ENCODE results near the gene CHI3L1.

Gene CHI3L1

GRCh38 chr1:203151362-203152157, 34.9 kb downstream of the CHI3L1 start:
- H3K4me3 ChIP-seq (ENCODE audit: low read depth, low read length) = no peak overlapping the region
- no peak for DNase-seq (ENCODE audit: low read depth)
- in situ Hi-C loops (cut with HindIII; ENCODE audit: low sequenced_read_pairs) = no loop called here
- TF ChIP-seq, protein P1, sequence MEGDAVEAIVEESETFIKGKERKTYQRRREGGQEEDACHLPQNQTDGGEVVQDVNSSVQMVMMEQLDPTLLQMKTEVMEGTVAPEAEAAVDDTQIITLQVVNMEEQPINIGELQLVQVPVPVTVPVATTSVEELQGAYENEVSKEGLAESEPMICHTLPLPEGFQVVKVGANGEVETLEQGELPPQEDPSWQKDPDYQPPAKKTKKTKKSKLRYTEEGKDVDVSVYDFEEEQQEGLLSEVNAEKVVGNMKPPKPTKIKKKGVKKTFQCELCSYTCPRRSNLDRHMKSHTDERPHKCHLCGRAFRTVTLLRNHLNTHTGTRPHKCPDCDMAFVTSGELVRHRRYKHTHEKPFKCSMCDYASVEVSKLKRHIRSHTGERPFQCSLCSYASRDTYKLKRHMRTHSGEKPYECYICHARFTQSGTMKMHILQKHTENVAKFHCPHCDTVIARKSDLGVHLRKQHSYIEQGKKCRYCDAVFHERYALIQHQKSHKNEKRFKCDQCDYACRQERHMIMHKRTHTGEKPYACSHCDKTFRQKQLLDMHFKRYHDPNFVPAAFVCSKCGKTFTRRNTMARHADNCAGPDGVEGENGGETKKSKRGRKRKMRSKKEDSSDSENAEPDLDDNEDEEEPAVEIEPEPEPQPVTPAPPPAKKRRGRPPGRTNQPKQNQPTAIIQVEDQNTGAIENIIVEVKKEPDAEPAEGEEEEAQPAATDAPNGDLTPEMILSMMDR (IDR thresholded peaks at IDR 0.05; ENCODE audit: low read depth, low read length, missing control alignments) = no peak

DNA sequence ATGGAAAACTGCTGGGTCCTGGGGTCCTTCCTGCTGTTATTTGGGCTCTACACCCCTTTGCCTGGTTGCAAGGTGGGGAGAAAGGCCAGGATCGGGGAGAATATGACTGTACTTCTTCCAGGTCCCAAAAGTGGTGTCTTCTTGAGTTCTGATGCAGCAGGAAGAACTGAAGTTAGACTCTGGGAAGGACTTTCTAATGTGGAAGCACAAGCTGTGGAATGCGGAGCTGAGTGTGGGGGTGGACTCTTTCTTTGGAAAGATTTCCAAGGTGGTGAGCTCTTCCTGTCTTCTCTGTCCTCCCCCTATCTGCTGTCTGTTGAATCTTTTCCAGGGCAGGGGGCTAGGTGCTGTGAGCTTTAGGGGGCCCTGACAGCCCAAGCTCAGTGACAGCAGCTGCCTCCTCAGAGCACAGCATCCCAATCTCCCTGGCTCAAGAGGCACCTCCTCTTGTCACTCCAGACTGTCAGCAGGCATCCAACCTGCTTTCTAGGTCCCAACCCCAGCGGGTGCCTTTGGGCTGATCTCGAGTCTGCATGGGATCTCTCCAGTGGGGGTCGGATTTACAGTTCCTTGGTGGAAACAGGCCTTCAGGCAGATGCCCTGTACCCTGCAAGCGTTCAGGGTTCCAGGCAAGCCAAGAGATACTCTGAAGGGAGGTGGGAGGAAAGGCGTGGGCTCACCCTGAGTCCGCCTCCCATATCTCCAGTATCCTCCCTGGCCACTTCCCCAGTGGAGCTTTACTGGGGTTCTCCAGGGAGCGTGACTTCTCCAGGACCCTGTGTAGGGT, 35.8 kb downstream of the CHI3L1 start:
- TF ChIP-seq, protein P1 (IDR thresholded peaks at IDR 0.05; ENCODE audit: low read depth, low read length, missing control alignments) = no peak
- no peak for DNase-seq (ENCODE audit: low read depth)
- in situ Hi-C loops (cut with HindIII; ENCODE audit: low sequenced_read_pairs) = no loop called here
- no peak overlapping the region for H3K4me3 ChIP-seq (ENCODE audit: low read depth, low read length)

GRCh38 chr1:203149188-203149840, 37.2 kb downstream of the CHI3L1 start:
- no peak for DNase-seq (ENCODE audit: low read depth)

DNA sequence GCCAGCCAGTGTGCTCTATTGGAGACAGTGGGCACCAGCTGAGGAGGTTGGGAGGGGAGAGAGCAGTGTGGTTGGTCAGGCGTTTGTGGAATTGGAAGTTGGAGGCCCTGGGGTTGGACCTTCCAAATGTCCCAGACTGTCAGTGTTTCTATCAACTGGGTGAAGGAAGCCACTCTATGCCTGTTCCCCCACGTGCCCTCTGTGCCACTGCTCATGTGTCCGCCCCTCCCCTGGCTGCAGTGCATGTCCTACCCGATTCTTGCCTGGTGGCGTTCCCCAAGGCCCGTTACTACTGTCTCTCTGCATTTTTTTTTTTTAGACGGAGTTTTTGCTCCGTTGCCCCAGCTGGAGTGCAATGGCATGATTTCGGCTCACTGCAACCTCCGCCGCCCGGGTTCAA, 37.9 kb downstream of the CHI3L1 start:
- TF ChIP-seq, protein P1 (IDR thresholded peaks at IDR 0.05; ENCODE audit: low read depth, low read length, missing control alignments) = no peak
- in situ Hi-C loops (cut with HindIII; ENCODE audit: low sequenced_read_pairs) = no loop called here
- DNase-seq (ENCODE audit: low read depth) = no peak
- no peak overlapping the region for H3K4me3 ChIP-seq (ENCODE audit: low read depth, low read length)

More at GRCh38 chr1:203149188-203149840, 37.2 kb downstream of the CHI3L1 start:
- no peak overlapping the region for H3K4me3 ChIP-seq (ENCODE audit: low read depth, low read length)
- TF ChIP-seq, protein P1 (IDR thresholded peaks at IDR 0.05; ENCODE audit: low read depth, low read length, missing control alignments) = no peak
- in situ Hi-C loops (cut with HindIII; ENCODE audit: low sequenced_read_pairs) = no loop called here

DNA sequence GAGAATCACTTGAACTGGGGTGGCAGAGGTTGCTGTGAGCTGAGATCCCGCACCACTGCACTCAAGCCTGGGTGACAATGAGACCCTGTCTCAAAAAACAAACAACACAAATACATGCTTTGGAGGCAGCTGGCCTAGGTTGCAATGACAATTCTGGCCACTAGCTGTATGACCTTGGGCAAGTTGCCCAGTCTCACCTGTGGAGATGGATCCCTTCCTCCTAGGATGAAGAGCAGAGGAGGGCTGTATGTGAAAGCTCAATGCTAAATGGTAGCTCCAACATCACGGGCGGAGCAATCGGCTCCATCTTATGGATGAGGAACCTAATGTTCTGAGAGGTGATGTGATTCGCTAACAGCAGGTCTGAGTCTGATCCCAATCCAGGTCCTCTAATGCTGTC, 38.4 kb downstream of the CHI3L1 start:
- TF ChIP-seq, protein P1 (IDR thresholded peaks at IDR 0.05; ENCODE audit: low read depth, low read length, missing control alignments) = peak; percentile 38
- DNase-seq (ENCODE audit: low read depth) = no peak
- in situ Hi-C loops (cut with HindIII; ENCODE audit: low sequenced_read_pairs) = no loop called here
- H3K4me3 ChIP-seq (ENCODE audit: low read depth, low read length) = no peak overlapping the region

DNA sequence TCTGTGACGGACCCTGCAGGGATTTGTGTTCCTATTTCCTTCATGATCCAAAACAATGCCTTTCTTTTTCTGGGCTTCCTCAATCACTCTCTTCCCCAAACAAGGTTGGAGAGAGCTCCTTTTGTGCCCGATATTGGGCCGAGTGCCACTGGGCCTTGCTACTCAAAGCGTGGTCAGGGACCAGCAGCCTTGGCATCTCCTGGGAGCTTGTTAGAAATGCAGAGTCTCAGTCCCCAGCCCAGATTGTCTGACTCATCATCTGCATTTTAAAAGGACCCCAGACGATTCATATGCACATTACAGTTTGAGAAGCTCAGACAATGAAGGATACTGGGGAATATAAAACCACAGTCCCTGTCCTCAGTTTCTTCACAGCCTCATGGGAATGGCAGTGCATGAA, 39.1 kb downstream of the CHI3L1 start:
- no peak overlapping the region for H3K4me3 ChIP-seq (ENCODE audit: low read depth, low read length)
- TF ChIP-seq, protein P1 (IDR thresholded peaks at IDR 0.05; ENCODE audit: low read depth, low read length, missing control alignments) = no peak
- no peak for DNase-seq (ENCODE audit: low read depth)
- in situ Hi-C loops (cut with HindIII; ENCODE audit: low sequenced_read_pairs) = no loop called here
